Effector CD8-positive, alpha-beta T cell (primary cell): ENCODE results near the gene RAB36.

ENCODE experiments used
- DNase-seq: peaks from one replicate; lab custom pipeline; 2025; lab: John Stamatoyannopoulos, UW

The RAB36 gene

GRCh38 chr22:23108249-23109078 lies 36.8 kb upstream of the RAB36 start:
- no peak for DNase-seq

- no peak for DNase-seq
Measured at GRCh38 chr22:23109079-23109347, 36.3 kb upstream of the RAB36 start.

GRCh38 chr22:23109441-23109978 lies 35.8 kb upstream of the RAB36 start:
- DNase-seq, result no peak

GRCh38 chr22:23110190-23110921 lies 34.9 kb upstream of the RAB36 start:
- DNase-seq, result no peak

GRCh38 chr22:23110922-23111527 lies 34.3 kb upstream of the RAB36 start:
- no peak for DNase-seq

- DNase-seq, result no peak
Measured at GRCh38 chr22:23112472-23113012, 32.7 kb upstream of the RAB36 start.

GRCh38 chr22:23113067-23113846 lies 32.0 kb upstream of the RAB36 start:
- DNase-seq, result no peak

GRCh38 chr22:23113847-23114720 lies 31.2 kb upstream of the RAB36 start:
- no peak for DNase-seq

- no peak for DNase-seq
Measured at GRCh38 chr22:23114721-23115020, 30.6 kb upstream of the RAB36 start.

- DNase-seq, result no peak
Measured at GRCh38 chr22:23115369-23115768, 29.9 kb upstream of the RAB36 start.

- no peak for DNase-seq
Measured at GRCh38 chr22:23115825-23116494, 29.3 kb upstream of the RAB36 start.

GRCh38 chr22:23116506-23117263 lies 28.6 kb upstream of the RAB36 start:
- no peak for DNase-seq

- no peak for DNase-seq
Measured at GRCh38 chr22:23117275-23117674, 28.0 kb upstream of the RAB36 start.

GRCh38 chr22:23117891-23118646 lies 27.2 kb upstream of the RAB36 start:
- DNase-seq, result no peak

- DNase-seq, result no peak
Measured at GRCh38 chr22:23118647-23119493, 26.4 kb upstream of the RAB36 start.

- DNase-seq, result peak; percentile 14
Measured at GRCh38 chr22:23119494-23120414, 25.5 kb upstream of the RAB36 start.

- DNase-seq, result no peak
Measured at GRCh38 chr22:23120415-23120899, 24.8 kb upstream of the RAB36 start.
